OCI-LY7 (cell line): ENCODE measurements around the gene ZNF816. TPM values are rescaled to one million over a fixed set of nuclear protein-coding genes. Genes with fewer than 3 reads are reported as not detected.

Experiments
- BruUV-seq: library from RNA; stranded (reverse); fragments of 400-500 nt; replicated peaks from 2 replicates; lab custom pipeline; 2021; lab: Mats Ljungman, UMichigan
- CTCF ChIA-PET: fragments of 300-600 bp; sonication (Branson Sonifier 250); formaldehyde crosslinking; loops from one replicate; lab custom pipeline; 2022; ENCODE audit warnings: antibody characterized with exemption; ENCODE audit not compliant: unreplicated experiment; lab: Charles Lee
- POLR2A ChIA-PET: fragments of 300-600 bp; sonication (Branson Sonifier 250); formaldehyde crosslinking; loops from one replicate; lab custom pipeline; 2022; ENCODE audit warnings: antibody characterized with exemption; lab: Charles Lee
- DNase-seq: peaks from one replicate; pipeline ENCODE4 v3.0.0-alpha.2; 2015; ENCODE audit warnings: low spot score
- H2AFZ ChIP-seq: fragments of 200-600 bp; sonication (generic), shearing (Covaris generic); 2 replicates; pipeline ENCODE4 v1.6.1; 2014; ENCODE audit warnings: mild to moderate bottlenecking, antibody characterized with exemption, low read length, moderate library complexity
- H3K27ac ChIP-seq: fragments of 200-600 bp; sonication (generic); 2 replicates; pipeline ENCODE4 v1.5.1; 2014; ENCODE audit warnings: mixed run types, low read depth, mild to moderate bottlenecking, moderate library complexity, low read length, inconsistent platforms; ENCODE audit not compliant: poor library complexity, severe bottlenecking
- H3K36me3 ChIP-seq: fragments of 200-600 bp; sonication (generic); 2 replicates; pipeline ENCODE4 v1.6.1; 2014; ENCODE audit warnings: mild to moderate bottlenecking, antibody characterized with exemption, low read length, moderate library complexity, mixed read lengths; ENCODE audit not compliant: insufficient read depth
- H3K4me1 ChIP-seq: fragments of 200-600 bp; sonication (generic); 2 replicates; pipeline ENCODE4 v1.5.1; 2014; ENCODE audit warnings: mild to moderate bottlenecking, low read length; ENCODE audit not compliant: insufficient read depth, poor library complexity, severe bottlenecking
- H3K4me2 ChIP-seq: fragments of 200-600 bp; sonication (generic); 2 replicates; pipeline ENCODE4 v1.6.1; 2014; ENCODE audit warnings: mild to moderate bottlenecking, low read length
- H3K4me3 ChIP-seq: fragments of 200-600 bp; sonication (generic); 2 replicates; pipeline ENCODE4 v1.5.1; 2014; ENCODE audit warnings: mild to moderate bottlenecking, low read depth, low read length; ENCODE audit not compliant: poor library complexity, severe bottlenecking
- H3K79me2 ChIP-seq: fragments of 200-600 bp; sonication (generic); 2 replicates; pipeline ENCODE4 v1.6.1; 2016; ENCODE audit warnings: low read depth, mild to moderate bottlenecking, low read length, moderate library complexity, mixed read lengths; ENCODE audit not compliant: insufficient read depth
- H3K9me2 ChIP-seq: fragments of 200-600 bp; sonication (generic); 2 replicates; pipeline ENCODE4 v1.6.1; 2016; ENCODE audit warnings: mild to moderate bottlenecking, low read length, mixed read lengths; ENCODE audit not compliant: insufficient read depth
- H3K9me3 ChIP-seq: fragments of 200-600 bp; sonication (generic); 2 replicates; pipeline ENCODE4 v1.6.1; 2014; ENCODE audit warnings: mild to moderate bottlenecking, mixed run types, low read length, mixed read lengths
- H4K20me1 ChIP-seq: fragments of 200-600 bp; sonication (generic); 2 replicates; pipeline ENCODE4 v1.6.1; 2014; ENCODE audit warnings: mild to moderate bottlenecking, antibody characterized with exemption, low read length, moderate library complexity, mixed read lengths; ENCODE audit not compliant: insufficient read depth
- CTCF ChIP-seq: fragments of 200-600 bp; sonication (generic); conservative IDR thresholded peaks from 2 replicates; pipeline ENCODE4 v1.5.1; 2014; ENCODE audit warnings: mild to moderate bottlenecking, antibody characterized with exemption, low read length, moderate library complexity, mixed read lengths
- EZH2phosphoT487 ChIP-seq: fragments of 200-600 bp; sonication (generic); IDR thresholded peaks from 2 replicates; pipeline ENCODE4 v1.6.1; 2018; ENCODE audit warnings: low read depth, borderline replicate concordance, mild to moderate bottlenecking, mixed run types, antibody characterized with exemption, low read length, moderate library complexity, mixed read lengths
- intact Hi-C: fragments of 100-400 bp; cut with micrococcal nuclease; formaldehyde crosslinking; loops from one replicate; pipeline ENCODE4 v1.10.0; 2022; ENCODE audit not compliant: unreplicated experiment
- total RNA-seq, 2 experiments: library from RNA; depleted of rRNA in 1 of 2; stranded (reverse); fragments of >200 nt in 1 of 2; shearing (Covaris generic) in 1 of 2; gene quantifications; 2 replicates each; pipeline ENCODE4 v1.2.3, GENCODE V29; 2014 to 2022

The ZNF816 gene
- total RNA-seq, 2 experiments from 2014 or later = 8.6 to 8.8 TPM

- no peaks in the 10 kb centered on the region for H3K9me2 ChIP-seq
- POLR2A ChIA-PET = interaction anchor here (0.7 kb wide), 1 partner anchor 10 kb away, joined by 3 read pairs; no protein-coding TSS in a partner anchor
- TF ChIP-seq CTCF = no peak
- no peak for TF ChIP-seq EZH2phosphoT487
- H3K4me2 ChIP-seq = no peak overlapping the region
- CTCF ChIA-PET = no interaction called here
- no TSS peak for BruUV-seq
- H2AFZ ChIP-seq = no peak overlapping the region
- no peaks in the 10 kb centered on the region for H4K20me1 ChIP-seq
- intact Hi-C loops = no loop called here
- H3K4me3 ChIP-seq = no peak overlapping the region
- peaks cover 5% of the 10 kb centered on the region; the same call in 1 of the 2 replicates for H3K79me2 ChIP-seq
- no peak for DNase-seq
- no peaks in the 10 kb centered on the region for H3K9me3 ChIP-seq
- peaks cover 20% of the 10 kb centered on the region for H3K4me1 ChIP-seq
- peaks cover 17% of the 10 kb centered on the region for H3K36me3 ChIP-seq
- no peak overlapping the region for H3K27ac ChIP-seq
Observed at GRCh38 chr19:52901842-52902241, 60.8 kb downstream of the ZNF816 start.

Other genes starting within 250 kb of the ZNF816 start
- gene ZNF611, start 227.8 kb downstream of the ZNF816 start, total RNA-seq (2014; rRNA removed; shearing (Covaris generic)) = 10.6 and 13.6 TPM in 2 replicates
- gene ZNF611, start 227.8 kb downstream of the ZNF816 start, total RNA-seq (2022) = 23.8 and 23.9 TPM in 2 replicates
- 2.8 and 4.6 TPM in 2 replicates for gene ZNF600, start 176.1 kb downstream of the ZNF816 start, total RNA-seq (2014; rRNA removed; shearing (Covaris generic))
- gene ZNF600, start 176.1 kb downstream of the ZNF816 start, total RNA-seq (2022) = 8.5 and 10.7 TPM in 2 replicates
- 17.9 and 21.1 TPM in 2 replicates for gene ZNF28, start 141.2 kb downstream of the ZNF816 start, total RNA-seq (2014; rRNA removed; shearing (Covaris generic))
- gene ZNF28, start 141.2 kb downstream of the ZNF816 start, total RNA-seq (2022) = 15.7 and 19.1 TPM in 2 replicates
- gene ZNF468, start 105.3 kb downstream of the ZNF816 start, total RNA-seq (2014; rRNA removed; shearing (Covaris generic)) = 19.7 and 27.0 TPM in 2 replicates
- gene ZNF468, start 105.3 kb downstream of the ZNF816 start, total RNA-seq (2022) = 21.3 and 23.0 TPM in 2 replicates
- 8.0 and 13.5 TPM in 2 replicates for gene ZNF320, start 65.2 kb downstream of the ZNF816 start, total RNA-seq (2014; rRNA removed; shearing (Covaris generic))
- gene ZNF320, start 65.2 kb downstream of the ZNF816 start, total RNA-seq (2022) = 16.1 and 16.9 TPM in 2 replicates
- gene ZNF888, start 39.5 kb downstream of the ZNF816 start, total RNA-seq (2014; rRNA removed; shearing (Covaris generic)) = 7.4 and 8.5 TPM in 2 replicates
- 9.0 and 11.3 TPM in 2 replicates for gene ZNF888, start 39.5 kb downstream of the ZNF816 start, total RNA-seq (2022)
- not detected in 2 replicates for gene ERVV-1, start 51.0 kb upstream of the ZNF816 start, total RNA-seq (2014; rRNA removed; shearing (Covaris generic))
- not detected in 2 replicates for gene ERVV-1, start 51.0 kb upstream of the ZNF816 start, total RNA-seq (2022)
- not detected in 2 replicates for gene ERVV-2, start 81.9 kb upstream of the ZNF816 start, total RNA-seq (2014; rRNA removed; shearing (Covaris generic))
- not detected in 2 replicates for gene ERVV-2, start 81.9 kb upstream of the ZNF816 start, total RNA-seq (2022)
- gene ZNF160, start 140.5 kb upstream of the ZNF816 start, total RNA-seq (2014; rRNA removed; shearing (Covaris generic)) = 18.8 and 19.7 TPM in 2 replicates
- gene ZNF160, start 140.5 kb upstream of the ZNF816 start, total RNA-seq (2022) = 35.5 and 40.4 TPM in 2 replicates
- 0.18 and 0.63 TPM in 2 replicates for gene ZNF415, start 170.0 kb upstream of the ZNF816 start, total RNA-seq (2014; rRNA removed; shearing (Covaris generic))
- 0.51 and 0.89 TPM in 2 replicates for gene ZNF415, start 170.0 kb upstream of the ZNF816 start, total RNA-seq (2022)
- 11.6 and 11.8 TPM in 2 replicates for gene ZNF347, start 196.2 kb upstream of the ZNF816 start, total RNA-seq (2014; rRNA removed; shearing (Covaris generic))
- 13.9 and 15.6 TPM in 2 replicates for gene ZNF347, start 196.2 kb upstream of the ZNF816 start, total RNA-seq (2022)
- 3.3 and 12.2 TPM in 2 replicates for gene ZNF665, start 230.5 kb upstream of the ZNF816 start, total RNA-seq (2014; rRNA removed; shearing (Covaris generic))
- 9.8 and 12.2 TPM in 2 replicates for gene ZNF665, start 230.5 kb upstream of the ZNF816 start, total RNA-seq (2022)